Measurements from ENCODE around the gene CIITA.
"Not testable (repeated sequence)": the region's sequence is repeated elsewhere in the genome, so short reads cannot be mapped to it uniquely, and the experiment has no call there.

The CIITA gene

DNA sequence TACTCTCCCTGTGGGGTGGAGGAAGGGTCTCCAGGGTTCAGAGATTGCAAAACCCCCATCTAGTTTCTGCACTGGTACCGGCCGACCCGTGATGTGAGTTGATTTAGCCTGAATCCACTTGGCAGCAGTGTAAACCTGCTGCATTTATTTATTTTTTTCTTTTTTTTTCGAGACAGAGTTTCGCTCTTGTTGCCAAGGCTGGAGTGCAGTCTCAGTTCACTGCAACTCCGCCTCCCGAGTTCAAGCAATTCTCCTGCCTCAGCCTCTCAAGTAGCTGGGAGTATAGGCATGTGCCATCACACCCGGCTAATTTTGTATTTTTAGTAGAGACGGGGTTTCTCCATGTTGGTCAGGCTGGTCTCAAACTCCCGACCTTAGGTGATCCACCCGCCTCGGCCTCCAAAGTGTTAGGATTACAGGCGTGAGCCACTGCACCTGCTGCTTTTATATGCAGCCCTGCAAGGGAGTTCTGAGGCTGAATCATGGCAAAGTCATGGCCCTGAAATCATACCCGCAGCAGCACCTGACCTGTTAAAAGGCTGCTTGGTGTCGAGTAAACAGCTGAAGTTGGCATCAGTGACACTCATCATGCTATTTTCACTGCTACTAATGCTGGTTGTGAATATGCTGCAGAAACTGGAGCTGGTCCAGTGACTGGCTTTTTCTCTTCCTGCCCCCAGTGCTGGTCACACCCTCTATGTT, 43.9 kb downstream of the CIITA start:
- DNase-seq (ENCODE audit: low read depth) = no peak

DNA sequence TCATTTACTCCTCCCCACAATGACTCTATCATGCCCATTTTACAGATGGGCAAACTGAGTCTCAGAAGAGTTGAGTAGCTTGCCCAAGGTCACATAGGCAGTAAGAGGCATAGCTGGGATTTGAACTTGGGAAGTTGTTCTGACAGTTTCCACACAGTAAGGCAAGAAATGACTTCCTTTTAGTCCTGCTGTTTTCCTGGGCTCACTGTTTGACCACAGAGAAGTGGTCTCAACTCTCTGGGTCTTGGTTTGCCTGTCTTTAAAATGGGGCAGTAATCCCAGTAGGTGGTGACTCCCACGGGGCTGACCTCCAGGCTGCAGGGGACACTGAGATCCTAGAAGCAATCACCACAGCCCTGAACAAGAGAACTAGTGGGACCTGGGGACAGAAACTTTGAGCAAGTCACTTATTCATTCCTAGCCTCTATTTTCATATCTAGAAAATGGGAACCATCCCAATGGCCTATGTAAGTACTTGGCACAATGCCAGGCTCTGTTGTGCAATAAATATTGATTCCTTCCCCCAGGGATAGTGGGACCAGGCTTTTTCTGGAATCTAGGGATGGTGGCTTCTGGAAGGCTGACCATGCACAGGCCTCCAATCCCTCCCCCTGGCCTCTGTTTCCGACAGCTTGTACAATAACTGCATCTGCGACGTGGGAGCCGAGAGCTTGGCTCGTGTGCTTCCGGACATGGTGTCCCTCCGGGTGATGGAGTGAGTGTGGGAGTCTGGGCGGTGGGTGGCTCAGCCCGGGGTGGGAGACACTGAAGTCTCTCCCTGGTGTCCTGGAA, 44.7 kb downstream of the CIITA start:
- no peak for DNase-seq (ENCODE audit: low read depth)

DNA sequence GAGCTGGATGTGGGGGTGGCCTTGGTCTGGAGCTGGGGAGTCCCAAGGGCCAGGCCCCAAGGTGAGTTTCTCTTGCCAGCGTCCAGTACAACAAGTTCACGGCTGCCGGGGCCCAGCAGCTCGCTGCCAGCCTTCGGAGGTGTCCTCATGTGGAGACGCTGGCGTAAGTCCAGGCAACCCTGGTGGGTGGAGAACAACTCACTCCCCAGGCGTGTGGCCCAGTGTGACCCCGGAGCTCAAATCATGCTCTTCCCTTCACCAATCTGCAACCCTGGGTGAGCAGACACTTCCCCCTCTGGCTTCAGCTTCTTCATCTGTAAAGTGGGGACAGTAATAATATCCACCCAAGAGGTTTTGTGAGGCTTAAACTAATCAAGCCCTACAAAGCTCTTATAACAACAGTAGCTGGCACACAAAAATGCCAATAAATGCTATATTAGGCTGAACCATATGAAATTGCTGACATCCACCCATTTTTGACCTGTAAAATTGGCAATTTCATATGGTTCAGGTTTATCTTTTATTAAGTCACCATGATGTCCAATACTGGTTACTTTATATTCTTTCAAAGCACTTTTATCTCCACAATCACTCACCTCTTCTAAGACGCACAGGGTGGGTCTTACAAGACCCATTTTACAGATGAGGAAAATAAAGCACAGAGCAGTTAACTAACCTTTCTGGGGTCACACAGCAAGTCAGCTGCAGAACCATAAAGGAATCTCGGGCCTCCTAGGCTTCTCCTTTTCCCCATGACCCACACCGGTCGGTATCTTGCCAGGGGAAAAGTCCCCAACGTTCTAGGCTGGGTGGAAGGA, 45.5 kb downstream of the CIITA start:
- no peak for DNase-seq (ENCODE audit: low read depth)

DNA sequence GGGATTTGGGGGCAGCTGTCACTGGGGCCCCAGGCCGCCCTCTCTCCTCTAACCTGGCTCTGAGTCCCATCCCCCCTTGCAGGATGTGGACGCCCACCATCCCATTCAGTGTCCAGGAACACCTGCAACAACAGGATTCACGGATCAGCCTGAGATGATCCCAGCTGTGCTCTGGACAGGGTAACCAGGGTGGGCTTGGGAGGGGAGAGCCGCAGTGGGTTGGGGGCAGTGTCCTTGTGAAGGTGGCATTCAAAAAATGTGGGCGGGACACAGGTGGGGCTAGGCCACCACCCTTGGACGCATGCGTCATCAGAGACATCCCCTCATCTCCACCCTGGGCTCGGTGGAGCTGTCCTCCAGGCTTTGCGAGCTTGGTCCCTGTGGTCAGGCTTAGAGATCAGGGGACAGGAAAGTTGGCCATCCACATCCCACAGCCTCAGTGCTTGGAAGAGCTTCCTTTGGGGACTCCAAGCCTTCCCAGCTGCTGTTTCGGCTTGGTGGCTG, 46.2 kb downstream of the CIITA start:
- no peak for DNase-seq (ENCODE audit: low read depth)

DNA sequence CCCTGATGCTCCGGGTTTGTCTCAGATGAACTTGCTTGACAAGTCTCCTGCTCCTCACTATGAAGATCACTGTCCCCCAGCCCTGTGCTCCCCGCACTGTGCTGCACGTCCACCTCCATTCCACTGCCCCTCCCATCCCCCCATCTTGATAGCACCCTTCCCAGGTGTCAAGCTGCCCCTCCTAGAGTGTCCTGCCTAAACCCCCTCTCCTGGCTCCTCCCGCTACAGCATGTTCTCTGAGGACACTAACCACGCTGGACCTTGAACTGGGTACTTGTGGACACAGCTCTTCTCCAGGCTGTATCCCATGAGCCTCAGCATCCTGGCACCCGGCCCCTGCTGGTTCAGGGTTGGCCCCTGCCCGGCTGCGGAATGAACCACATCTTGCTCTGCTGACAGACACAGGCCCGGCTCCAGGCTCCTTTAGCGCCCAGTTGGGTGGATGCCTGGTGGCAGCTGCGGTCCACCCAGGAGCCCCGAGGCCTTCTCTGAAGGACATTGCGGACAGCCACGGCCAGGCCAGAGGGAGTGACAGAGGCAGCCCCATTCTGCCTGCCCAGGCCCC, 46.7 kb downstream of the CIITA start:
- no peak for DNase-seq (ENCODE audit: low read depth)

DNA sequence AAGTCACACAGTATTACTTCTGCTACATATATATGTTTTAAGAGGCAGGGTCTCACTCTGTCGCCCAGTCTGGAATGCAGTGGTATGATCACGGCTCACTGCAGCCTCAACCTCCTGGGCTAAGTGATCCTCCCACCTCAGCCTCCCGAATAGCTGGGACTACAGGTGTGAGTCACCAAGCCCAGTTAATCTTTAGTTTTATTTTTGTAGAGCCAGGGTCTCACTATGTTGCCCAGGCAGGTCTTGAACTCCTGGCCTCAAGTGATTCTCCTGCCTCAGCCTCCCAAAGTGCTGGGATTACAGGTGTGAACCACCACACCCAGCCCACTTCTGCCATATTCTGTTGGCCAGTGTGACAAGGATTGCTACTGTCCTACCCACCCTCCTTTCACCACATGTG, 48.3 kb downstream of the CIITA start:
- DNase-seq (ENCODE audit: low read depth) = not testable (repeated sequence)

DNA sequence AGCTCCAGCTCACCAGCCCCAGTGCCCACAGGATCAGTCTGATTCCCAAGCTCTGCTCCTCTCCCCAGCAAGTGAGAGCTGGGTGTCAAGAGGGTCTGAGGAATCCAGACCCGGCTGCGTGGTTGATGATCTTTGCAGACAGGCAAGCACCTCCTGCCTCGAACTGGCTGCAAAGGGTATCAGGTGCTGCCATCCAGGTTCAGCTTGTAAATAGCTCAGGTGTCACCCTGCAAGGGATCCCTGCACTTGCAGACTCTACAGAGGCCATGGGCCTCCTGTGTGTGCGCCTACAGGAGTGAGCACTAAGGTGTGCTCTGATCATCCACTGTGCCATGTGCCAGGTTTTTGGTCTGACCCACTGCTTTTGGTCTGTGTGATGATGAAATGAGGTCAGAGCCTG, 49.1 kb downstream of the CIITA start:
- DNase-seq (ENCODE audit: low read depth) = no peak

DNA sequence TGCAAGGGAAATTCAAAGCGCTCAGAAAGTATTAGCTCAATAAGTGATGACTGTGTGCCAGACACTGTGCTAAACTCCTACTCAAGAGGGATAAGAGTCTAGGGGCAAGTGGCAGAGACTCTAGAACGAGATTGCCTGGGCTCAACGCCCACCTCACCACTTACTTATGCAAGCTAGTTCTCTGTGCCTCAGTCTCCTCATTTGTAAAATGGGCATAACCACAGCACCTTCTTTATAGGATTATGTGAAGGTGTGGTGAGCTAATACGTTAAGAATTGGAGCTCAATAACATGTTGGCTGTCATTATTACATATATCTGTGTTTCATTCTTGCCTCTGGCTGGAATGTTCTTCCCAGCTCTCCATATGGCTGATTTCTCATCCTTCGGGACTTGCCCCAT, 49.9 kb downstream of the CIITA start:
- no peak for DNase-seq (ENCODE audit: low read depth)

DNA sequence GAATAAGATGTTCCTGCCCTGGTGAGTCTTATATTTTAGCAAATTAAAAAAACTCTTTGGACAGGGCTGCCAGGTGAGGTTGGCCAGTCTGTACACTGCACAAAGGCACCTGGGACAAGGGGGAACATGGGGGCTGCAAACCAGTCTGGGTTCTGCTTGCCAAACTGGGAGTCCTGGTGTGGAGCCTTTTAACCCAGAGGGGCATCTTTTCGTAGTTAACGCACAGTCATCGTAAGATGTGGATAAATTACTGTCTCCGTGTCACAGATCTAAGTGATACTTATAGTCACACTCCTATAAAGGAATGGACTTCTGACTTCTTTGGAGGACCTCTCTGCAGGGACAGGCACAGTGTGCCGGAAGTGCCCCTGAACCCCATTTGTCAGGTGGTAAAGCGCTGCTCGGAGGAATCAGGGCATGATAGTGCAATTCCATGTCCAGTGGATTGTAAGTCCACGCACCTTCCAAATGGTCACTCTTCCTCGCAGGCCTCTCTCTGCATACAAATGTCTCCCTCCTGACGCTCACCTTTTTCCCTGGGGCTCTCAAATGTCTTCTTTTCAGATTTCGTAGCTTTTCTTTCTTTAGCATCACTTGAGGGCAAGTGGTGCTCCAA, 50.6 kb downstream of the CIITA start:
- no peak for DNase-seq (ENCODE audit: low read depth)

DNA sequence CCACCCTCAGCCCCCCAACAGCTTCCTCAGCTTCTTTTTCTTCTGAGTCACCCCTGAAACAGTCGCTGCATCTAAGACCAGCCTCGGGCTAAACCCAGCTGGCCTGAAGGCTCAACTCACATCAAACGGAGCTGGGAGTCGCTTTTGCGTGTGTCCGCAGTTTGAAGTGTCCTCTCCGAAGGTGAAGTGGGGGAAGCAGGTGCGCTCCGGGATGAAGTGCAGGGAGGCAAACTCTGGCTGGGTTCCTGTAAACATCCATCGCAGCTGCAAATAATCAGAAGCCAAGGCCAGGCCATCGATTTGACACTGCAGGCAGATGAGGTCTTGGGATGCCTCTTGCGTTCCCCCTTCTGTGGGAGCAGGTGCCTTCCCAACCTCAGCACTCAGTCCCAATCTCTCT, 52.1 kb downstream of the CIITA start:
- DNase-seq (ENCODE audit: low read depth) = not testable (repeated sequence)

DNA sequence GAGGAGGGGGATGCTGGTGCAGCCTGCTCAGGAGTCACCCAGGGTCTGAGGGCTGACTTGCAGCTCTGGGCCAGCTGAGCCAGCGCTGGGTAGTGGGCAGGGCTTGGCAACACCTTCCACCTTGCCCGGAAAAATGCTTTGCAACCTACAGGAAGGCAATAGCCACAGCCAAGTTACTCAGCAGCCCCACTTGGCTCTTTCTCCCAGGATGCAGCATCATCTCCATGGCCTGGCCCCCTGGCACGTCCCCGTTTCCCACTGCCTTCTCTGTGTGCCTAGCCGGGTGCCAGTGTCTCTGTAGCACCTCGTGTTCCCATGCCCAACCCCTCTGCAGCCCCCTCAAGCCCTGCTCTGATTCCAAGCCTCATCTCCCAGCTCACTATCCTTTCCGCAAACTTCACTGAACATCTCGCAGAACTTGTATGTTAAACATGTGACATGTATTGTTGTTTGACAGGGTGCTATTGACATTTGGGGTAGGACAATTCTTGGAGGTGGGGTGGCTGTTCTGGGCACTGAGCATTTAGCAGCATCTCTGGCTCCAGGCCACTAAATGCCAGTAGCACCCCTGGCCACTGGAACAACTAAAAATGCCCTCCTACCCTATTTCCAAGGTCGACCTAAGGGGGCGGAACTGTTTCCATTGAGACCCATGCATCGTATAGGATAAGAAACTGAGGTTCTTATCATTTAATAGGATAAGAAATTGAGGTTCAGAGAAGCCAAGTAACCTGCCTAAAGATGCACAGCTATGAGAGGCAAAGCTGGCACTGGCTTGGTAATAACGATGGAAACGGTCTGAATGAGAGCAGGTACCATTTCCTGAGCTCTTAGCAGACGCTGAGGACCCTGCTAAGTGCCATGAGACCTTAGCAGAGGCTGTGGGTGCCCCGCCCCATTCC, 53.1 kb downstream of the CIITA start:
- DNase-seq (ENCODE audit: low read depth) = no peak

DNA sequence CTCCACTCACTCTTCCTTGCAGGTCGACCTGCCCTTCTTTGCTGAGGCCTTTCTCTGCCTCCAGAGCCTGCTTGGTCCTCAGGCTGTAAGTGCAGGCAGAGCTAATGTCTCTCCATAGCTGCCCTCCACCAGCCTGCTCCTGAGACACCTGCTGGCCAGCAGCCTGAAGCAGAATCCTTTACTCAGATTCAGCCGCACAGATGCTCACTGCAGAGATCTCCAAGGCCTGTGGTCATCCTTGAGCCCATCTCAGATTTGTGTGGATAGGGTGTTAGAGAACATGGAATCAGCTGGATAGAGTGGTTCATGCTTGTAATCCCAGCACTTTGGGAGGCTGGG, 53.7 kb downstream of the CIITA start:
- DNase-seq (ENCODE audit: low read depth) = no peak

DNA sequence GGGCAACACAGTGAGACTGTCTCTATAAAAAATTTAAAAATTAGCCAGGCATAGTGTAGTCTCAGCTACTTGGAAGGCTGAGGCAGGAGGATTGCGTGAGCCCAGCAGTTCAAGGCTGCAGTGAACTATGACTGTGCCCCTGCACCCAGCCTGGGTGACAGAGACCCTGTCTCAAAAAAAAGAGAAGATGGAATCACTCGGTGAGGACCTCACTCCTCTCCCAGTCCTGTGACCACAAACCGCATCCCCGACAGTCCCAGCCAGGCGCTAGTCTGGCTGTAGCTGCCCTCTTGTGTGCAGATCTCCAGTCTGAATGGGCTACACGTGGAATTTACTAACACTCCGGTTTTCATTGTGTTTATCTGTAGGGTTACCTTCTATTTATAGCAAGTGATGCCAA, 54.1 kb downstream of the CIITA start:
- DNase-seq (ENCODE audit: low read depth) = no peak

DNA sequence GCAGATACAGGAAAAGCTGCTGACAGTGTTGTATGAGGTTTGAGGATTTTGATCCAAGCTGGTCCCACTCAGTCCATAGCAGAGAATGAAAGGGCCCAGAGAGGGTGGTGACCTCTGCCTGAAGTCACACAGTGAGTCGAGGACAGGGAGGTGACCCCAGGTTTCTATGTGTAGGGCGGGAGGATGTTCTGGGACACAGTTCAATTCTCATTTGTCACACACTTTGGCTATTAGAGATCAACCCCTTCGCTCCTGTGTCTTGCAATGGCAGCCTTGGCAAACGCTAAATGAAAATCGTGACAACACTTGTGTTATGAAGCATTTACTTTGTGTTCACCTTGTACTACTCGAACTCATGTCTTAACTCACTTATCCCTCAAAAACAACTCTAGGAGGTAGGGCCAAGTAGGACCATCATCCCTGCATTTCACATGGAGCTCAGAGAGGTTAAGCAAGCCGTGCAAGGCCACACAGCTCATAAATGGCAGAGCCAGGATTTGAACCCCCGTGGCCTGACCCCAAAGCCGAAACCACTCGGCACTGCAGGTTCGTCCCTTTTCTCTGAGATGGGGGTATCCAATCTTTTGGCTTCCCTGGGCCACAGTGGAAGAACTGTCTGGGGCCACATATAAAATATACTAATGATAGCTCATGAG, 55.1 kb downstream of the CIITA start:
- DNase-seq (ENCODE audit: low read depth) = no peak

DNA sequence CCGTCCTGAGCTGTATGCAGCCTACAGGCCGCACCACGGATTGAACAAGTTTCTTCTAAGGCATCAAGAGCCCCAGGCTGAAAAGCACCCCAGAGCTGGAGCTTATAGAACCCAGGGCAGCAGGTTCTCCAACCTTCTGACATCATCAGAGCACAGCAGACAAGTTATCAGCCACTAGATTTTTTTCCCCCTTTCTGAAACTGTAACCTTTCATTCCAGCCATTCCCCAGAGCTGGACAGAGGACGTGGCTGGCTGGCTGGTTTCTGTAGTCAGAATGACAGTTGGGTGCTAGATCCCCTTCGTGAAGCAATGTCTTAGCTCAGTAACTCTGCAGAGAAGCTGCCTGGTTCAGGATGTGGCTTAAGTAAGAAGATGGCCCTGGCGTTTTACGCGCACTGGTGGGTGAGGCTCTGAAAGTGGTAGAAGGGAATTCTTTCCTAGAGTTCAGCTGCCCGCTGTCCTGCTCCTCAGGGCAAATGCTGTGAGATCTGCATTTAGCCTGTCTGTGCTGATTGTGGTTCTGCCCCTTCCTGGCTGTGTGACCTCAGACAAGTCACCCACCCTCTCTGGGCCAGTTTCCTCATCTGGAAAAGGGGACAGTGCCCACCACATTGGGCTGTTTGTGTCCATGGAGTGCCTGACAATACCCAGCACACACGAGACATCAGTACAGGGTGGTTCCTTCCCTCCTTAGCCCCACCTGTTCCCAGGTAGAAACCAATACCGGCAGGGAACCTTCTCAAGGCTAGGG, 56.1 kb downstream of the CIITA start:
- DNase-seq (ENCODE audit: low read depth) = no peak

DNA sequence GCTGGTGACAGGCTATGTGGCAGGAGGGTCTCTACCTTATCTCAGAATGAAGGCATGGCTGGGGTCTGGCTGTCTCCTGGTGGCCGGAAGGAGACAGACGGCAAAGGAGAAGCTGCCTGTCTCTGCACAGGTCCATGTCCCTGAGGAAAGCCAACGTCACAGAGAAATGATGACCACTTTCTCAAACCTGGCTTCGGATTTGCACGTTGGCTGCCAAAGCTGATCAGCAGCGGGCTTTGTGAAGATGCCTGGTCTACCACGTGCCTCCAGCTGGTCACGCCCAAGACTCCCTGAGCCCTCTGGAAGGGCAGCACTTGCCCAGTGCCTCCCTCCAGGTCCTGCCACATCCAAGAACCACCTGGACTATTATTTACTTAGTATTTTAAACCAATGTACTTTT, 56.9 kb downstream of the CIITA start:
- no peak for DNase-seq (ENCODE audit: low read depth)

DNA sequence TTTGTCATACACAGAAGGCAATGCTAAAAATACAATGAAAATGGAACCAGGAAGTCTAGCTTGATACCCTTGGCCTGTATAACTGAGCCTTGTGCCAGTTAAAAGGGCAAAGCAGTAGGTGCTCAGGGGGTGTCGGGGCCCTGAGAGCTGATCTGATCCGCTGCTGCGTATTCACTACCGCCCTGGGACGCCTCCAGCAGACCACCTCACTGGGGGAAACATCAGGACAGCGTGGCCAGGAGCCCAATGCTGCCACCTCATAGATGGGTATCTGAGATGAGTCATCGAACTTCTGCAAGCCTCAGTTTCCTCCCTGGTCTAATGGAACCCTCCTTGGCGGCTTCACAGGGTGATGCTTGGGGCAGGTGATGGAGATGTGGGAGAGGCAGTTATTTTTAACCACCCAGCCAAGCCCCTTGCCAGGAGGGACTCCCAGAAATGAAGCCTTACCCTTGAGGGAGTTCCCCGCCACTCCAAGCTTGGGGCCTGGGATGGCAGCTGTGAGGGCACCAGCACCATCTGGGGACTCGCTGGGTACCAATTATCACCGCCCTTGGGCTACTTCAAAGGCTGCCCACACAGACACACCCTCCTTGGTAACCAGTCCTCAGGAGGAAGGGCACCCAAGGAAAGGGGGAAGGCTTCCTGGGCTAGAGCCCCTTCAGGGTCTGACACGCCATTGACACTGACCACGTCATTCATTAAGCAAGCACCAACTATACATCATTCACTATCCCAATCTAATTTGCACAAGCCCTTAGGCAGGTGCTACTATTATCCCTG, 57.5 kb downstream of the CIITA start:
- no peak for DNase-seq (ENCODE audit: low read depth)

DNA sequence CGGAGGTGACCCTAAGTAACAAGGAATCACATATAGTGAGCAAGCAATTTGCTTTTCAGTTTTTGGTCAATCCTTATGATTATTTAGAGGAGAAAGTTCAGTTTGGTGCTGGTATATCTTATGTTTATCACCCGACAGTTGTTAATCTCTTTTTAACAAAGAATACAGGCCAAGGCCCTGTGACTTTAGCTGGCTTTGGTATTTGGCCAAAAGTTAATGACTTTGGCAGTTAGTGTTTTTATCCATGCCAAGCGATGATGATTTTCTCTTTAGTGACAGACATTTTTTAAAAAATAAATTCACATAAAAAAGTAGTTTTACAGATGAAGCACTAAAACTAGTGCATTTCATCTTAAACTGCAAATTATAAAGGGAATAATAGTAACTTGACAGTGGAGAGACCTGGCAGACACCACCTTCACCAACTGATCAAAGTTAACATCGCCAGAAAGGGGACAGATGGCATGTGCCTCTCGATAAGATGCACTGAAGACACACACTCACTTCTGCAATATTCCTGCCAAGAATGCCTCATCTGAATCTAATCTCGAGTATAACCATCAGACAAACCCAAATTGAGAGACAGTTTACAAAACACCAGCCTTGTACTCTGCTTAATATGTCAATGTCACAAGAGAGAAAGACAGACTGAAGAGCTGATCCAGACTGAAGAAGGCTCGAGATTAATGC, 58.4 kb downstream of the CIITA start:
- no peak for DNase-seq (ENCODE audit: low read depth)
